ENCODE measurements around the gene SLC16A13.
"Not testable (repeated sequence)": the region's sequence is repeated elsewhere in the genome, so short reads cannot be mapped to it uniquely, and the experiment has no call there.

SLC16A13 gene, protein sequence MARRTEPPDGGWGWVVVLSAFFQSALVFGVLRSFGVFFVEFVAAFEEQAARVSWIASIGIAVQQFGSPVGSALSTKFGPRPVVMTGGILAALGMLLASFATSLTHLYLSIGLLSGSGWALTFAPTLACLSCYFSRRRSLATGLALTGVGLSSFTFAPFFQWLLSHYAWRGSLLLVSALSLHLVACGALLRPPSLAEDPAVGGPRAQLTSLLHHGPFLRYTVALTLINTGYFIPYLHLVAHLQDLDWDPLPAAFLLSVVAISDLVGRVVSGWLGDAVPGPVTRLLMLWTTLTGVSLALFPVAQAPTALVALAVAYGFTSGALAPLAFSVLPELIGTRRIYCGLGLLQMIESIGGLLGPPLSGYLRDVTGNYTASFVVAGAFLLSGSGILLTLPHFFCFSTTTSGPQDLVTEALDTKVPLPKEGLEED

DNA sequence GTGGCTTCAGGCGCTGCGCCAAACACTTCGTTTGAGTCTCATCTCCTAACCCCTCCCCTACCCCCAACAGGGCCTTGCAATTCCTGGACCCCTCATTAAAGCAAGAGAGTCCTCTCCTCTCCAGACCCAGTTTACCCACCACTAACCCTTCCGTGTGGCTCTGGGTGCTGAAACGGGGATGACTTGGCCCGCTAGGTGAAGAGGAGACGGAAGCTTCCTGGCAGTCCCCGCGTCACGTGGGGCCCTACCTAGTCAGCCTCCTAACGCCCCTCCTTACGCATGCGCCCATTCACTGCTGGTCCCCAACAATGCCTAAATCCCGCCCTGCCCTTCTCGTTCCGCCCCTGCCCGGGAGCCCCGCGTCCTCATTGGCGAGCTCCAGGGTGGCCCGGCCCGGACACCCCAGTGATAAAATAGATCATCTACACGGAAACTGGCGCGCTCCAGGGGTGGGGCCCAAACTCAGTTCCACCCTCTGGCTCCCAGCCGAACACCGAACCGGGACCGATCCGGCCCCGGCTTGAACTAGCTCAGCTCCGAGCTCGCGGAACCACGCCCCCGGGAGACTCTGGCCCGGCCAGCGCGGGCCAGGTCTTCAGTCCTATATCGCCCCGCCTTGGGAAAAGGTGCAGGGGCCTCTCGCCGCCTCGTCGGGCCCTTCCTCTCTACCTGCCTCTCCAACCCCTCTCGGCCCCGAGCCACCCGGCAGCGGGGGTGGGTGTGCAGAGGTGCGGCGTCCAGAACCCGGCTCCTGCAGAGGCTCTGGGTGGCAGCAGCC lies at the start of gene SLC16A13:
TSS of gene SLC16A13 (plus strand) at position 425 of the 778 bp plus-strand sequence. CDS start 368 bp downstream, outside the sequence.
- H3K36me3 ChIP-seq (ENCODE audit: control insufficient read depth, insufficient read depth, low read length), result no peaks in the 10 kb centered on the region
- H3K9ac ChIP-seq (ENCODE audit: low read depth, low read length), result peak within 1 kb of the TSS; percentile 83
- no peaks in the 10 kb centered on the region for H3K9me3 ChIP-seq (ENCODE audit: control insufficient read depth, insufficient read depth, low read length)
- peak within 1 kb of the TSS; percentile 80 for H3K4me3 ChIP-seq (ENCODE audit: low read depth, low read length)
- peaks cover 5% of the 10 kb centered on the region for H3K27me3 ChIP-seq (ENCODE audit: control insufficient read depth, insufficient read depth, low read length)
- peaks cover 8% of the 10 kb centered on the region for H3K4me1 ChIP-seq (ENCODE audit: control insufficient read depth, insufficient read depth, low read length)

DNA sequence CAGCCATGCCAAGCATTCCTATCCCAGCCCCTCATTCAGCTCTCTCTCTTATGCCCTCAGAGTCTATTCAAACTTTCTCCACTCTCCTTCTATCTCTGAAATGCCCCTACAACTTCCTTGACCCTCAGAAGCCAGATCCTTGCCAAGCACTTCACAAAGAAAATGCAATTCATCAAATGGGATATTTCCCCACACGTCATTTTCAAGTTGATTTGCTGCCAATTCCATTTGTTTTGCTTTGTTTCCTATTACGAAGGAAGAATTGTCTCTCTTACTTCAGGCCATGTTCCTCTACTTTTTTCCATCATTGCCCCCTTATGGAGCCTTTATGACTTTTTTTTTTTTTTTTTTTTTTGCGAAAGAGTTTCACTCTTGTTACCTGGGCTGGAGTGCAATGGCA lies 49.1 kb upstream of the SLC16A13 start:
- H3K9me3 ChIP-seq (ENCODE audit: control insufficient read depth, insufficient read depth, low read length), result no peaks in the 10 kb centered on the region
- H3K9ac ChIP-seq (ENCODE audit: low read depth, low read length), result no peak overlapping the region
- no peak overlapping the region for H3K4me3 ChIP-seq (ENCODE audit: low read depth, low read length)
- H3K27me3 ChIP-seq (ENCODE audit: control insufficient read depth, insufficient read depth, low read length), result no peaks in the 10 kb centered on the region
- no peaks in the 10 kb centered on the region for H3K36me3 ChIP-seq (ENCODE audit: control insufficient read depth, insufficient read depth, low read length)
- no peaks in the 10 kb centered on the region for H3K4me1 ChIP-seq (ENCODE audit: control insufficient read depth, insufficient read depth, low read length)

DNA sequence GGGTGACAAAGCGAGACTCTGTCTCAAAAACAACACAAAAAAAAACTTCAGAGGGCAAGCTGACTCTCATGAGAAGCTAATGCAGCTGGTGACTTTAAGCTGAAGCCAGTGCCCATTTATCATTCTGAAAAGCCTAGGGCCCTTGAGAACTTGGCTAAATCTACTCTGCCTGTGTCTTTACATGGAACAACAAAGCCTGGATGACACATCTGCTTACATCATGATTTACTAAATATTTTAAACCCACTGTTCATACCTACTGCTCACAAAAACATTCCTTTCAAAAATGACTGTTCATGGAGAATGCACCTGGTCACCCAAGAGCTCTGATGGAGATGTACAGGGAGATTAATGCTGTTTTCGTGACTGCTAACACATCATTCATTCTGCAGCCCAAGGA lies 46.0 kb upstream of the SLC16A13 start:
- Histone ChIP-seq H3K4me1 (ENCODE audit: control insufficient read depth, insufficient read depth, low read length) (peaks cover under 1% of the 10 kb centered on the region), H3K36me3 (ENCODE audit: control insufficient read depth, insufficient read depth, low read length) (no peaks in the 10 kb centered on the region), H3K9me3 (ENCODE audit: control insufficient read depth, insufficient read depth, low read length) (no peaks in the 10 kb centered on the region), H3K9ac (ENCODE audit: low read depth, low read length) (no peak overlapping the region), H3K4me3 (ENCODE audit: low read depth, low read length) (no peak overlapping the region), H3K27me3 (ENCODE audit: control insufficient read depth, insufficient read depth, low read length) (peaks cover 18% of the 10 kb centered on the region)

DNA sequence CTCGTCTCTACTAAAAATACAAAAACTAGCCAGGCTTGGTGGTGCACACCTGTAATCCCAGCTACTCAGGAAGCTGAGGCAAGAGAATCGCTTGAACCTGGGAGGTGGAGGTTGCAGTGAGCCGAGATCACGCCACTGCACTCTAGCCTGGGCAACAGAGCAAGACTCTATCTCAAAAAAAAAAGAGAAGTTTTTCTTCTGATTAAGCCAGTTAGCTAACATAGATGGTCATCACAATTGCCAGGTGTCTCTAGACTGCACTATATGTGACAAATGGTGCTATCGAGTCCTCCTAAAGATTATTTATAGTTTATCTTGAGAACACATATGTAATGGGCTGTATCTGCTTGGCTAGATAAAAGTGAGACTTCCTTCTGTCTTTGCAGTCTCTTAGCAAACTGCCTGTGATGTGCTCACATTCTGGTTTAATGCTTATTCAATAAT lies 42.2 kb upstream of the SLC16A13 start:
- not testable (repeated sequence) for H3K9ac ChIP-seq (ENCODE audit: low read depth, low read length); H3K4me1 ChIP-seq (ENCODE audit: control insufficient read depth, insufficient read depth, low read length); H3K36me3 ChIP-seq (ENCODE audit: control insufficient read depth, insufficient read depth, low read length); H3K9me3 ChIP-seq (ENCODE audit: control insufficient read depth, insufficient read depth, low read length); H3K4me3 ChIP-seq (ENCODE audit: low read depth, low read length)
- H3K27me3 ChIP-seq (ENCODE audit: control insufficient read depth, insufficient read depth, low read length), result peaks cover 34% of the 10 kb centered on the region

DNA sequence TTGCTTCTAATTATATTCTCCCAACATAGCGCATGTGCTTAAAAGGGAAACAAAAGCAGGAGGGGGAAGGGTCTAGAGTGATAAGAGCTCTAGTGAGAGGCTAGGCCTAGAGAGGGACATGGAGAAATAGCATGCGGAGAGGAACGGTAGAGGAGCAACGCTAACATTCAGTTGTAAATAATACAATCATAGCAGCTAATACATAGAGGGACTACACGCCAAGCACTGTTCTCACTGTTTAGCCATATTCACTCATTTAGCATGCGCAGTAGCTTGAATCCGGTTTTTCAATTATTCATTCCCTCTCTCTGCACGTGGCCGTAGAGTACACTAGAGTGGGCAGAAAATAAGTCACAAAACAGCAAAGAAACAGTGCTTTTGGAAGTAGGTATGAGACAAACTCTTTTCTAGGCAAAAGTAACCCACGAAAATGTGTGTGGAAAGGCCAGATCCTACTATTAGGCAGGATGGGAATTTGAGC lies 41.7 kb upstream of the SLC16A13 start:
- H3K27me3 ChIP-seq (ENCODE audit: control insufficient read depth, insufficient read depth, low read length), result peaks cover 34% of the 10 kb centered on the region
- H3K4me1 ChIP-seq (ENCODE audit: control insufficient read depth, insufficient read depth, low read length), result peaks cover 3% of the 10 kb centered on the region
- H3K9ac ChIP-seq (ENCODE audit: low read depth, low read length), result no peak overlapping the region
- H3K36me3 ChIP-seq (ENCODE audit: control insufficient read depth, insufficient read depth, low read length), result peaks cover 6% of the 10 kb centered on the region
- no peaks in the 10 kb centered on the region for H3K9me3 ChIP-seq (ENCODE audit: control insufficient read depth, insufficient read depth, low read length)
- no peak overlapping the region for H3K4me3 ChIP-seq (ENCODE audit: low read depth, low read length)

DNA sequence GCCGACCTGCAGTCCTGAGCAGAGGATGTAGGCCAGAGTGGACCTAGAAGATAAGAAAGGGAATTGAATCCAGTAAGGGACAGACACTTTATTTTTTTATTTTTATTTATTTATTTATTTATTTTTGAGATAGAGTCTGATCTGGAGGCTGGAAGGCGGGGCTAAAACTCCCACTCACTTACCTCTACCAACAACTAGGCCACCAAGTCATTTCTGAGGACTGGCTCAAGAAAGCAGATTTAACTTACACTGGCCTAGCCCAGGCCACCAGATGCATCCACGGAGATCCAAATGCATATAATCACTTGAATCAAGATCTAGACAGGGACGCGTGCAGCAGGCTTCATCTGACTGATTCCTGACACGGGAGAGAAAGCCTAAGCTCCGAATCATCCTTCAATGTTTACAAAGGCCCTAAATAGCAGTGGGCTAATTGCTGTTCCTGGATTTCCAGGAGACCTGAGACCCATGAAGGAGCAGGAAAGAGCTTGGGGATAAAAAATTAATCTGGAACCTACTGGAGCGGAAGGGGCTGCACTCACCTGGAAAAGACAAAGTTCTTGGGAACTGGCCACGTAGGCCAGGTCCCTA lies 41.1 kb upstream of the SLC16A13 start:
- H3K9ac ChIP-seq (ENCODE audit: low read depth, low read length), result no peak overlapping the region
- H3K4me3 ChIP-seq (ENCODE audit: low read depth, low read length), result peak overlapping the region; percentile 63
- H3K4me1 ChIP-seq (ENCODE audit: control insufficient read depth, insufficient read depth, low read length), result peaks cover 3% of the 10 kb centered on the region
- peaks cover 11% of the 10 kb centered on the region for H3K36me3 ChIP-seq (ENCODE audit: control insufficient read depth, insufficient read depth, low read length)
- H3K9me3 ChIP-seq (ENCODE audit: control insufficient read depth, insufficient read depth, low read length), result no peaks in the 10 kb centered on the region
- H3K27me3 ChIP-seq (ENCODE audit: control insufficient read depth, insufficient read depth, low read length), result peaks cover 34% of the 10 kb centered on the region

DNA sequence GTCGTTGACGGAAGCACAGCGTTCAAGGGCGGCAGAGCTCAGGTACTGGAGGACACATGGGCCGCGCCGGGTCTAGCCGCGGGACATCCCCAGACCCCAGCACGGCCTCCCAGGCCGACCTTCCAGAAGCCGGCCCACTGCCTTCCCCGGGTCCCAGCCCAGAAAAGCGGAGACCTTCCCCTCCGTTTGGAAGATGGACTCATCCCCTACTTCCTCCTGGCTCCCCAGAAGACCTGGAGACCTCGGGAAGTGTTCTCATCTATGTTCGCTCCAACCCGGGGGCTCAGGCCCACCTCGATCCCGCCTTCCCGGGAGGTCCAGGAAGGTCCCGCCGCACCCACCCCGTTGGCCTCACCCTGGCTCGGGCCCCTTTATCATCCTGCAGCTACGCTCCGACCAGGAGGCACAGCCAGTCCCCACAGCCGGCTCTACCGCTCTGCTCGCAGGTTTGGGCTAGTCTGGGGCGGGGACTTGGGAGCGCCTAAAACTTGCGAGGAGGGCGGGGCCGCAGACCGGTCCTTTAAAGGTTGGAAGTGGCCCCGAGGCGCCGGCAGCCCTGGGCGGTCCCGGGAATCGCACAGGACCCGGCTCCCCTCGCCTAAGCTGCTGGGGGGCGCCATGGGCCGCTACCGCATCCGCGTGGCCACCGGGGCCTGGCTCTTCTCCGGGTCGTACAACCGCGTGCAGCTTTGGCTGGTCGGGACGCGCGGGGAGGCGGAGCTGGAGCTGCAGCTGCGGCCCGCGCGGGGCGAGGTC lies 40.1 kb upstream of the SLC16A13 start, which contains the start of gene ALOX12:
TSS of gene ALOX12 (plus strand) at position 550 of the 756 bp plus-strand sequence. CDS start at position 619, 69 bp downstream.
- H3K27me3 ChIP-seq (ENCODE audit: control insufficient read depth, insufficient read depth, low read length), result peaks cover 34% of the 10 kb centered on the region
- peaks cover 3% of the 10 kb centered on the region for H3K4me1 ChIP-seq (ENCODE audit: control insufficient read depth, insufficient read depth, low read length)
- peaks cover 13% of the 10 kb centered on the region for H3K36me3 ChIP-seq (ENCODE audit: control insufficient read depth, insufficient read depth, low read length)
- no peaks in the 10 kb centered on the region for H3K9me3 ChIP-seq (ENCODE audit: control insufficient read depth, insufficient read depth, low read length)
- no peak within 1 kb of the TSS for H3K9ac ChIP-seq (ENCODE audit: low read depth, low read length)
- peak within 1 kb of the TSS; percentile 63 for H3K4me3 ChIP-seq (ENCODE audit: low read depth, low read length)

DNA sequence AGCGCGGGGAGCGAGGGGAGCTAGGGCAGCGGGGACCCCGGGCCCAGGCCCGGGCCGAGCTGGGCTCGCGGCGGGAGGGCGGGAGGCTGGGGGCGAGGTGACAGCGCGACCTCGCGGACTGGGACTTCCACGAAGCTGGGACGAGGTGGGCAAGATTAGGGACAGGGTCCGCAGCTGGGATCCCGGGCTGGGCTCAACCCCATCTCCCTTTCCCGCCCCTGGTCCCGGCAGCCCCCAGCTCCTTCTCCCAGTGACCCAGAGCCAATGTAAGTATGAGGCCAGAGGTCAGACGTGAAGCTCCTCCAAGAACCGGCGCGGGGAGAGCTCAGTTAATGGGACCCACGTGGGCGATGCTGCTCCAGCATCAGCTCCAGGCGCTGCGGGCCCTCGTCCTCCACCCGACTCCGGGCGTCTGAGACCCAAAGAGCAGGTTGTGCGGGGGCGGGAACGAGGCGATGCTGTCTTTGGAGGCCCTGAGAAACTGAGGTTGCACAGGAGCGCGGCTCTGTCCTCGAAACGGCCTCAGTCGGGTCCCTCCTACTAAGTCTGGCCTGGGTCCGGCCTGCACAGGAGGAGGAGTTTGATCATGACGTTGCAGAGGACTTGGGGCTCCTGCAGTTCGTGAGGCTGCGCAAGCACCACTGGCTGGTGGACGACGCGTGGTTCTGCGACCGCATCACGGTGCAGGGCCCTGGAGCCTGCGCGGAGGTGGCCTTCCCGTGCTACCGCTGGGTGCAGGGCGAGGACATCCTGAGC lies 39.4 kb upstream of the SLC16A13 start:
- H3K4me3 ChIP-seq (ENCODE audit: low read depth, low read length), result peak overlapping the region; percentile 63
- H3K9ac ChIP-seq (ENCODE audit: low read depth, low read length), result no peak overlapping the region
- H3K36me3 ChIP-seq (ENCODE audit: control insufficient read depth, insufficient read depth, low read length), result peaks cover 13% of the 10 kb centered on the region
- peaks cover 3% of the 10 kb centered on the region for H3K4me1 ChIP-seq (ENCODE audit: control insufficient read depth, insufficient read depth, low read length)
- H3K27me3 ChIP-seq (ENCODE audit: control insufficient read depth, insufficient read depth, low read length), result peaks cover 34% of the 10 kb centered on the region
- H3K9me3 ChIP-seq (ENCODE audit: control insufficient read depth, insufficient read depth, low read length), result no peaks in the 10 kb centered on the region

DNA sequence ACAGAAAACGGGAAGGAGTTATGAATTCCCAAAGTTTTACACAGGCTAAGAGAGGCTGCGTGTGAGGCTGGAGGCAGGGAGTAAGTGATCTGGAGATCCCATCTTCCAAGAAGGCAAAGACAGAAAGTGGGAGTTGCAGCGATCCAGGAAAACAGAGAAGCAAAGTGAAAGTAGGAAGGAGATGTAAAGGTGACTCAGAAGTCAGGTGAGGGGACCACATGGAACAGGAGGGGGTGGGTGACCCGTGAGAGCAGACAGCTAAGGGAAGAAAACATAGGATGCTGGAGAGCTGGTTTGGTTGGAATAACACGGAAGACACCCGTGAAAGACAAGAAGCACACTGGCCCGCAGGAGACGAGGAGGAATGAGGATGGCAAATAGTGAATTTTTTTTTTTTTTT lies 38.6 kb upstream of the SLC16A13 start:
- Histone ChIP-seq H3K4me1 (ENCODE audit: control insufficient read depth, insufficient read depth, low read length) (peaks cover 3% of the 10 kb centered on the region), H3K36me3 (ENCODE audit: control insufficient read depth, insufficient read depth, low read length) (peaks cover 16% of the 10 kb centered on the region), H3K27me3 (ENCODE audit: control insufficient read depth, insufficient read depth, low read length) (peaks cover 32% of the 10 kb centered on the region), H3K9ac (ENCODE audit: low read depth, low read length) (no peak overlapping the region), H3K4me3 (ENCODE audit: low read depth, low read length) (no peak overlapping the region), H3K9me3 (ENCODE audit: control insufficient read depth, insufficient read depth, low read length) (no peaks in the 10 kb centered on the region)

DNA sequence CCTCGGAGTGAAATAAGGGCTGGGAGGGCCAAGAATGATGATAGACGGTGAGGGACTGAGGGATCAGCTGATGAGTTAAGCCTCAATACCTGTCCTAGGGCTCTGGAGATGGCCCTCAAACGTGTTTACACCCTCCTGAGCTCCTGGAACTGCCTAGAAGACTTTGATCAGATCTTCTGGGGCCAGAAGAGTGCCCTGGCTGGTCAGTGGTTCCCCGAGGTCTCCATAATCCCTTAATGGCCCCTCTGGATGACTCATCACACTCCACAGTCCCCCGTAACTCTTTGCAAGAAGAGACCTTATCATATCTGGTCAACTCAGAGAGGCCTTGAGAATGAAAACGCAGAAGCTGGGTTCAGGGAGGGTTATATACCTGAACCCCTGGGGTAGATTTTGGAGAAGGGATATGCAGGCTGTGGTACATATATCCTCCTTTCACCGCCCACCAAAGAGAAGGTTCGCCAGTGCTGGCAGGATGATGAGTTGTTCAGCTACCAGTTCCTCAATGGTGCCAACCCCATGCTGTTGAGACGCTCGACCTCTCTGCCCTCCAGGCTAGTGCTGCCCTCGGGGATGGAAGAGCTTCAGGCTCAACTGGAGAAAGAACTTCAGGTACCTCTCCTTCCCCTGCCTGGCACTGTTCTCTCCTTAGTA lies 36.8 kb upstream of the SLC16A13 start:
- H3K9ac ChIP-seq (ENCODE audit: low read depth, low read length), result no peak overlapping the region
- H3K36me3 ChIP-seq (ENCODE audit: control insufficient read depth, insufficient read depth, low read length), result peaks cover 17% of the 10 kb centered on the region
- H3K9me3 ChIP-seq (ENCODE audit: control insufficient read depth, insufficient read depth, low read length), result no peaks in the 10 kb centered on the region
- no peak overlapping the region for H3K4me3 ChIP-seq (ENCODE audit: low read depth, low read length)
- H3K4me1 ChIP-seq (ENCODE audit: control insufficient read depth, insufficient read depth, low read length), result peaks cover 3% of the 10 kb centered on the region
- peaks cover 24% of the 10 kb centered on the region for H3K27me3 ChIP-seq (ENCODE audit: control insufficient read depth, insufficient read depth, low read length)

Measured in iPS-15b (cell line).